Dedifferentiated amniotic fluid mesenchymal stem cell (primary cell): ENCODE data around the gene CREG1.
A peak's percentile ranks its signal among the peaks of the same experiment; 100 is the strongest.
"Not testable (repeated sequence)": the region's sequence is repeated elsewhere in the genome, so short reads cannot be mapped to it uniquely, and the experiment has no call there.

Experiments used
- DNase-seq: peaks from one replicate; pipeline ENCODE4 v3.0.0-alpha.2; 2016; ENCODE audit errors: extremely low spot score

CREG1 gene

GRCh38 chr1:167564612-167565270, 11.2 kb upstream of the CREG1 start:
- DNase-seq = no peak

GRCh38 chr1:167563579-167564246, 10.2 kb upstream of the CREG1 start:
- no peak for DNase-seq

DNA sequence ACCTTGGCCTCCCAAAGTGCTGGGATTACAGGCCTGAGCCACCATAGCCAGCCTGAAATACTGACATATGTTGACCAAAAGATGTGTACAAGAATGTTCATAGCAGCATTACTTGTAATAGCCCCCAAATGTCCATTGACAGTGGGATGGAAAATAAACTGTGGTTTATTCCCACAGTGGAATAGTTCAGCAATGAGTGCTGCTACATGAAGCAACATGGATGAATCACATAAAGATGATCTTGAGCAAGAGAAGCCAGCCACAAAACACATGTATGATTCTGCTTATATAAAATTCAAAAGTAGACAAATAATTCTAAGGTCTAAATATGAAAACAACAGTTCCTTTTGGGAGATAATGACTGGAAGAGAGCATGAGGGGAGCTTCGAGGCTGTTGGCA, 9.1 kb upstream of the CREG1 start:
- DNase-seq = no peak

DNA sequence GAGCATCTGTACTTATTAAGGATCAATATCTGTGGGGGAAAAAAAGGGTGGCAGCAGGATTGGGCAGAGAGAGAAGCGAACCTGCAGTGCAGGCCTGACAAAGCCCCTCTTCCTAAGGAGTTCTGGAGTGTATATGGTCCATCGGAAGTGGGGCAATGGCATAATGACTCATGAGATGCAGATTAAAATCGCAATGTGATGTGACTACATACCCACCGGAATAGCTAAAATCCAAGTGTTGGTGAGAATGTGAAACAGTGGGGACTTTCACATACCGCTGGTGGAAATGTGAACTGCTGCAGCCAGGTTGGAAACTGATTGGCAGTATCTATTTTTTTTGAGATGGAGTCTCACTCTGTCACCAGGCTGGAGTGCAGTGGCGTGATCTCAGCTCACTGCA, 8.2 kb upstream of the CREG1 start:
- no peak for DNase-seq

GRCh38 chr1:167555971-167556714, 2.6 kb upstream of the CREG1 start:
- peak; percentile 73 for DNase-seq

GRCh38 chr1:167555072-167555471, 1.5 kb upstream of the CREG1 start:
- not testable (repeated sequence) for DNase-seq

DNA sequence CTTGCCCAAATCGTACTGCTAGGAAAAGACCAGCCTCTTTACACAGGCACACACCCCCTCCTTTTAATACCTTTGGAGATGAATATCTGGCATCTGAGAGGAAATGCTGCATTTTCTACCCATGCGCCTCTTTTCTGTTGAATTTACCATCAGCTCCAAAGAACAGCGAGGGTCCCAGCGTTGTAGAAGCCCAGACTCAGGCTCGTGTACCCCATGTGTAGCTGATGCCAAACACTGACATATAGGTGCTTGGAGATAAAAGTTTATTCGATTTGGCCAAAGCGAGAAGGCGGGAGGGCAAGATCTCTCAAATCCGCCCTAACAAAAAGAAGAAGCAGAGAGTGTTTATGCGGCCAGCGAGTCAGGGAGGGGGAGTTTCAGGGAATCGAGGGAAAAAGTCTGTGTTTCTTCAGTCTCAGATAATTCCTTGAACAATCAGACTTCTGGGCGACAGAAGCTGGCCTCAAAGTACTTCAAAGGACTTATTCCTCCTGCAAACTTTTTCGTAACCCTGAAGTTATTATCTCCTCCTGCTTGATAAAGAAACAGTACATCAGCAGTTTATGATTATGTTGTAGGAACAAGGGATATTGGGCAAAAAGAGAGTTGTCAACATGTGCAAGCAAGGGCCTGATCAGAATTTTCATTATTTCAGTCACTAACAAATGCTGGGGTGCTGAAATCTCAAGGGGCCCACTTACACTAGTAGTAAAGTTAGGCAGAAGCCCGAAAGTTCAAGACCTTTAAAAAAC, 642 bp upstream of the CREG1 start:
- DNase-seq = no peak

GRCh38 chr1:167551362-167551761, 2.2 kb downstream of the CREG1 start:
- DNase-seq = no peak

GRCh38 chr1:167548059-167548932, 5.3 kb downstream of the CREG1 start:
- DNase-seq = no peak

DNA sequence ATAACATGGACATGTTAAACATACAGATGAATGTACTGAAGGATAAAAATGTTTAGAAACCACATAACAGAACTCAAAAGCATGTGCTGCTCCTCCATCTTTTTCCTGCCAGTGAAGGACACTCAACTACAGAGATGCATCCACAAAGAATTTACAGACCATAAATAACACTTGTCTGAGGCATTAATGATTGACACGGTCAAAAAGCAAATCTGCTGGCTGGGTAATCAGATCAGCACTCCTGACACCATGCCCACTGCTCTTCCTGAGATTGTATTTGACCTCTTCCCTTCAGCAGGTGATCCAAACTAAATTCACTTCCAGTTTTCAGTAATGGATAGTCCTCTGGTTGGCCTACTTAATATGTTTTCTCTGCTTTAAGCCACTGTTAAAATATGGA, 6.6 kb downstream of the CREG1 start:
- no peak for DNase-seq

- no peak for DNase-seq
These were observed 8.2 kb downstream of the CREG1 start for GRCh38 chr1:167545349-167545748.

DNA sequence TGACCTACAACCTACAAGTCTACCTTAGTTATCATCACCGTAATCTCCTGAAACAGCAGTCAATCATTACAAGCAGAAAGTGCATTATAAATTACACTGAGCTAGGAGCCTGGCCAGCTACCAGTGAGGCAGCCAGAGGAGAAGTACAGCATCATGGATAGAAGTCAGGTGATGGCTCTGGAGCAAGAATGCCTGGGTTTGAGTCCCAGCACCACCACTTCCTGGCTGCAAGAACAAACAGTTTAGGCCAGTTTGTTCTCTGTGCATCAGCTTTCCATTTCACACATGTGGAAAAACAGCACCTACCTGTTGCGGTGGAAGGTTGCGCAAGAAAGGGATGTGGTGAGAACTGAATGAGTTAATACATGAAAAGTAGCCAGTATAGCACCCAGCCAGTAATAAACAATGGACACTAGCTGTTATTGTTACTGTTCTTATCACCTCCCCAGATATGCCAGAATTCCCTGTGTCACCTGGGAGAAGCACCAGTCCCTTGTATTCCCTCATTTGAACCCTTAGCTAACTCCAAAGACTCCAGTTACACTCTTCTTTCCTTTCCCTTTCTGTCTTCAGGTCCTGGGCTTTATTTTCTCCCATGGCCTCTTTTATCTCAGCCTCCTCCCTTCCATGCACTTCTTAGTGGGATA, 9.0 kb downstream of the CREG1 start:
- DNase-seq = no peak

DNA sequence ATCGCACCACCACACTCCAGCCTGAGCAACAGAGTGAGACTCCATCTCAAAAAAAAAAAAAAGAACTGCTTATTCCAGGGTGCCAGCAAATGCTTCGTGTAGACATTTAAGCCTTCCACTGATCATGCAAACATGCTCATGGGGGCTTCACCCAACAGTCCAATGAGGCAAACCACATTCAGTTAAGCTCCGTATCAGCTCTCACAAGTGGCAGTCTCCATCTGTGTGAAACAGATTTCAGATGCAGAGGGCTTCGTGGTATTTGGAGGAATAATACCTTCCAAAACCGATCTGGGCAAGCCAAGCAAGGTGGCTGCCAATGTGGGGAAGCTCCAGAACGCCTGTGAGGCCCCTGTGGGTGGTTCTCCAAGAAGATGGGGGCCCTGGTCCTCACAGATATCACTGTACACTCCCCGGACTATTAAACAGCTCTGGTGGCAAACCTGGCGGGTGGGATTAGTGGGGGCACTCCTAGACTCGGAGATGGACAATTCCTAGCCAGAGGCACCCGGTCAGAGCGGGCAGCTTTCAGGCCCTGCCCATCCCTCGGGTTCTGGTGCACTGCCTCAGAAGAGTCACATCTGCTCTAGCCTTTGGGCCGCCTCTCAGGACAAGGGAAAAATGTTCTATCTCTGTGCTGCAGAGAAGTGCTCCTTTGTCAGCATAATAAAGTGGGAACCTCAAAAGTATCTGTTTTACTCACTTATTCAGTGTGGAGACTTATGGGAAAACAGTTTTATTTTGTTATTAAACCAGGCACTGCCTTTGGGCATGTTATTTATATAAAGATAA, 10.2 kb downstream of the CREG1 start:
- no peak for DNase-seq

DNA sequence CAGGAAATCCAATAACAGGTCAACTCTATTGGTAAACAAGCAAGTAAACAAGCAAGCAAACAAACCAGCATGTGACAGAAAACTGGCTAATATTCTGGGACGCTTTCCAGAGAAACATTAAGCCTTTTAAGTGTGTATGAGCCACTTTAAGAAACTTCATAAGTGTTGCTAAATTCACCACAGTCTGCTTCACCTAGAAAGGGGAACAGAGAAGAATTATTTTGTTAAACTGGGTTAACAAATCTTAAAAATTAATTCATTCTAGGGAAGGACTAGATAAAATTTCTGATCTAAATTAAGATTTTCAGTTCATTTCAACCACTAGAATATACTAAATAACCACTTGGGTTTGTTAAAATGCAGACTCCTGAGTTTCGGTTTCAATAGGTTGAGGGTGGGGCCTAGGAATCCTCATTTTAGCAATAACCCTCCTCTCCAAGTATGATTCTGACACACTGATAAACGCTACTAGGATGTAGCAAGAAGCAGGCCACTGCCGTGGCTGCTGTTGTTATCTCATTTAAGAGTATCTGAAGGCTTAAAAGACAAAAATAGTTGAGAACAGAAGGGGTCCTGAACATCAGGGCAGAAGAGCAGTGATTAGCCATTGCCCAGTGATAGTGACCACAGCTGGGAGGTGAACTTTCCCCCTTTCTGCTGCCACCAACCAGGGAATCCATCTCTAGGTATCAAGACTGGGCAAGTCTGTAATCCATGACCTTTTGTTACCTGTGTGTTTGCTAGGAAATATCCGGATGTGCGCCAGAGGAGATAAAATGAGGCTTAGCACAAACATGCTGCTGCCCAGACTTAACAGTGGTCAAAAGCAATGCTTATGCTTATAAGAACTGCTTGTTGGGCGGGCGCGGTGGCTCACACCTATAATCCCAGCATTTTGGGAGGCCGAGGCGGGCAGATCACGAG, 11.2 kb downstream of the CREG1 start:
- DNase-seq = no peak

DNA sequence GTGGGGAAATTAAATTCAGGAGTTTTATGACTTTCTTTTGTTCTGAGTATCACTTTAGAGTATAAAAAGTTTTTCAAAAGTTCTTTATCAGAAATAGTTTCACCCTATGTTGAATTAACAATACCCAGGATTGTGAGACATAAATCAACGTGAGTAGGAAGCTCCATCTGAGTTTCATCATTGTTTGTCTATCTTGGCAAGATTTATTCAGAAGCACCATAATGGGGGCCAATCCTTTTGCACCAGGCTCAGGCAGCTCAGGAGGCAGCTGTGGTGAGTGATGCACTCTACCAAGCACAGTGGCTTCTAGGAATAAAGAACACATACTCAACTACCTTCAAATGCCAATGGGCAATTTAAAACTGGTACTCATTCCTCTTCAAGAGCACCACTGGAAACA, 12.0 kb downstream of the CREG1 start:
- no peak for DNase-seq

- no peak for DNase-seq
These were observed 12.6 kb downstream of the CREG1 start for GRCh38 chr1:167541003-167541402.

GRCh38 chr1:167538657-167539056, 14.9 kb downstream of the CREG1 start:
- DNase-seq = no peak

- peak; percentile 28 for DNase-seq
These were observed 19.7 kb downstream of the CREG1 start for GRCh38 chr1:167533851-167534300.
